Measurements from ENCODE around the gene ARMCX1. TPM values are rescaled to one million over a fixed set of nuclear protein-coding genes. Genes with fewer than 3 reads are reported as not detected.

Gene ARMCX1
- polyA plus RNA-seq, 1 experiment = 40.5 TPM

- no peak for TF ChIP-seq CTCF (IDR thresholded peaks at IDR 0.05; ENCODE audit: low read depth, low read length)
- CTCF ChIA-PET = no interaction called here
- Histone ChIP-seq H3K4me3 (ENCODE audit: low read depth, low read length) (no peak overlapping the region), H3K27ac (ENCODE audit: low read depth, low read length) (no peak overlapping the region), H3K27me3 (ENCODE audit: control insufficient read depth, insufficient read depth, low read length) (peaks cover 2% of the 10 kb centered on the region), H3K9me3 (ENCODE audit: control insufficient read depth, insufficient read depth, low read length) (no peaks in the 10 kb centered on the region)
- POLR2A ChIA-PET = interaction anchor here (0.6 kb wide), 2 partner anchors 20 to 40 kb away, joined by 3 to 5 read pairs; no protein-coding TSS in a partner anchor
- no peak for DNase-seq (ENCODE audit: low read depth, low spot score)
These were observed 51.7 kb downstream of the ARMCX1 start for GRCh38 chrX:101602077-101602476.

Other genes with a start within 250 kb of the ARMCX1 start
- 6.3 and 8.1 TPM in 2 replicates for gene TIMM8A, start 201.8 kb upstream of the ARMCX1 start, polyA plus RNA-seq (2011; rRNA removed)
- not detected in 2 replicates for gene BTK, start 164.4 kb upstream of the ARMCX1 start, polyA plus RNA-seq (2011; rRNA removed)
- 2,019 and 2,123 TPM in 2 replicates for gene RPL36A, start 159.5 kb upstream of the ARMCX1 start, polyA plus RNA-seq (2011; rRNA removed)
- 30.0 and 33.8 TPM in 2 replicates for gene GLA, start 142.6 kb upstream of the ARMCX1 start, polyA plus RNA-seq (2011; rRNA removed)
- gene HNRNPH2, start 142.3 kb upstream of the ARMCX1 start, polyA plus RNA-seq (2011; rRNA removed) = 58.6 and 64.8 TPM in 2 replicates
- 5.9 and 6.4 TPM in 2 replicates for gene ARMCX4, start 65.1 kb upstream of the ARMCX1 start, polyA plus RNA-seq (2011; rRNA removed)
- gene ARMCX6, start 67.5 kb downstream of the ARMCX1 start, polyA plus RNA-seq (2011; rRNA removed) = 78.2 and 93.3 TPM in 2 replicates
- 75.5 and 96.7 TPM in 2 replicates for gene ARMCX3, start 72.6 kb downstream of the ARMCX1 start, polyA plus RNA-seq (2011; rRNA removed)
- gene ARMCX2, start 109.3 kb downstream of the ARMCX1 start, polyA plus RNA-seq (2011; rRNA removed) = 78.4 and 81.7 TPM in 2 replicates

All from AG04450 (cell line).